ENCODE data around the gene SMIM29. TPM values are rescaled to one million over a fixed set of nuclear protein-coding genes. Genes with fewer than 3 reads are reported as not detected.

SMIM29 gene
- total and polyA plus RNA-seq, 2 donors (not counting 1 experiment from before 2014, with no cell fraction given) = 43.6 to 106 TPM

DNA sequence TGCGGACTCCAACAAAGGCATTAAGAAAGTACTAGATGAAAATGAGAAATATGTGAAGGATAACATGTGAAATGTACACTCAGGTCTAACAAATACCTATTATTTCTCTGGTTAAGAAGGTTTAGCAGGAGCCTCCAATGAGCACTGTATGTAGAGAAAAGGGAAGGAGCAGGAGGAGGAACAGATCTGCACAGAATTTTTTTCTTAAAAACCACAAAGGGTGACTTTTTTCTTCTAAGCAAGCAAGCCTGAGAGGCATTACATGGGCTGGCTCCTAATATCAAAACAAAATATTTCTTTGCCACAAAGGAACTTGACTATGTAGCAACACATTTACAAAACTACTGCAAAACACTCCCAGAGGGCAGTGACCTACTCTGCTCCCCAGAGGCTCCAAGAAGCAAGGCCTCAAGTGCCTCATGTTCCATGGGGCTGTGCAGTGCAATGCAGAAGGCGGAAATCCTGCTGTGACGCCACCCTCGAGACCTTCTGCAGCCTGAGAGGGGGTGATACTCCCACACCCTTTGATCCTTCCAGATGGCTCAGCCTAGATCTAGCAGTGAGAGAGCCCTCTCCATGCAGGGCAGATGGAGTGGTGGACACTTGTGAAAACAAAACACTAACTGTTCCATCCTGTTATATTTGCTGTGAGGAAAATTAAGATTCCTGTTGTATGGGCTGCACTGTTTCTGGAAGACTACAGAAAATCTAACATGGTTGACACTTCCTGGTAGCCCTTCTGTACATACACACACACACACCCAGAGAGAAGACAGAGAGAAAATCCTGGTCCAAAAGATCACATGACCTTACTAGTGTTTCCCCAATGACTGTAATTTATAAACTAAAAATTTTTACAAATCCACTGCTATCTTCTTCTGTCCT, 36.0 kb upstream of the SMIM29 start:
- Histone ChIP-seq H3K9ac (ENCODE audit: low read length) (no peak overlapping the region), H3K4me3 (ENCODE audit: control extremely low read depth in 1 of 5, extremely low read depth in 1 of 5, insufficient read depth in 1 of 5, low read depth in 2 of 5, low read length in 4 of 5) (no peak overlapping the region), H3K27ac (ENCODE audit: low read length in 2 of 2) (peak overlapping the region; percentile 45 to 65), H4K20me1 (ENCODE audit: control insufficient read depth, insufficient read depth, low read length, poor library complexity, severe bottlenecking) (no peaks in the 10 kb centered on the region), H3K4me2 (replicated peaks; ENCODE audit: low read depth, low read length, poor library complexity, severe bottlenecking) (peak overlapping the region; percentile 34), H3K9me3 (ENCODE audit: control extremely low read depth in 1 of 3, control insufficient read depth in 2 of 3, insufficient read depth in 1 of 3, low read length in 2 of 3) (no peaks in the 10 kb centered on the region), H3K4me1 (ENCODE audit: control insufficient read depth in 2 of 2, insufficient read depth in 2 of 2, low read length in 2 of 2) (peaks cover 30 to 33% of the 10 kb centered on the region in 2 donors), H2AFZ (ENCODE audit: insufficient read depth, low read depth, low read length, poor library complexity, severe bottlenecking) (no peak overlapping the region), H3K36me3 (replicated peaks in 1 of 2; ENCODE audit: control extremely low read depth in 1 of 2, control insufficient read depth in 1 of 2, extremely low read depth in 1 of 2, insufficient read depth in 2 of 2, low read length in 1 of 2) (peaks cover 3 to 17% of the 10 kb centered on the region in 2 experiments), H3K79me2 (ENCODE audit: control insufficient read depth, insufficient read depth, low read length) (no peaks in the 10 kb centered on the region), H3K27me3 (replicated peaks in 1 of 4; ENCODE audit: control extremely low read depth in 1 of 4, control insufficient read depth in 3 of 4, insufficient read depth in 4 of 4, low read length in 3 of 4) (no peaks in the 10 kb centered on the region)
- Mint-ChIP-seq H3K4me3 (peak overlapping the region; percentile 38), H3K4me1 (peaks cover 42% of the 10 kb centered on the region), H3K9me3 (ENCODE audit: insufficient read depth) (no peaks in the 10 kb centered on the region), H3K27me3 (no peaks in the 10 kb centered on the region), H3K27ac (peak overlapping the region; percentile 82)
- DNase-seq (peak; percentile 28), ATAC-seq (ENCODE audit: low read depth) (peak; percentile 92)
- 10% methylated on average over 2 of the region's 4 CpGs for WGBS (ENCODE audit: insufficient coverage)
- intact Hi-C loops (cut with micrococcal nuclease) = no loop called here
- ChIA-PET CTCF (no interaction called here), POLR2A (interaction anchor here (0.6 kb wide), 1 partner anchor 24 kb away, joined by 3 read pairs; no protein-coding TSS in a partner anchor)
- TF ChIP-seq EZH2 (IDR thresholded peaks at IDR 0.05; ENCODE audit: borderline replicate concordance, insufficient read depth, low read depth, low read length, poor library complexity, severe bottlenecking) (no peak), CTCF (IDR thresholded peaks at IDR 0.05) (no peak)
